Activated CD4-positive, alpha-beta T cell treated with anti-CD3 and anti-CD28 coated beads, Interleukin-10, Interleukin-2, amounts not matched to agents 100 ng/mL and 50 ng/mL, durations not matched to agents 16 hours and 8 hours (primary cell): Measurements from ENCODE around the gene STOML1.
A peak's percentile ranks its signal among the peaks of the same experiment; 100 is the strongest.

Experiments
- DNase-seq: peaks from one replicate; pipeline ENCODE4 v3.0.0-alpha.2; 2020

Gene STOML1

DNA sequence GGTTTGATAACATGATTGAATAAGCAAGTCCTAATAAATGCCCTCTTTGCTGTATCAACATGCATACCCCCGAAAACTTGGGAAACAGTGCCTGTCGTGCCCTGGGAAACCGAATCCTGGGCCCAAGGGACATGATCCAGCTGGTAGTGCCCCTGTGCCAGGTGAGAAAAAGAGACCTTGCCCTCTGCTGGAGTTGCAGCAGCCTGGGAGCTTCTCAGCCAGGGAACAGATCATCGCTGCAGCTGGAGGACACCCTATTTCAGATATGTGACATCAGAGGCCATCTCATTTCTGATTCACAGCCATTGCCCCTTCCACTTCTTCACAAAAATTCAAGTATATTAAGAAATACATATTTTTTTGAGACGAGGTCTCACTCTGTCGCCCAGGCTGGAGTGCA, 32.3 kb downstream of the STOML1 start:
- no peak for DNase-seq

- peak; percentile 58 for DNase-seq
Observed at GRCh38 chr15:73959012-73959581, 33.0 kb downstream of the STOML1 start.

GRCh38 chr15:73957785-73958184, 34.3 kb downstream of the STOML1 start:
- DNase-seq = no peak

DNA sequence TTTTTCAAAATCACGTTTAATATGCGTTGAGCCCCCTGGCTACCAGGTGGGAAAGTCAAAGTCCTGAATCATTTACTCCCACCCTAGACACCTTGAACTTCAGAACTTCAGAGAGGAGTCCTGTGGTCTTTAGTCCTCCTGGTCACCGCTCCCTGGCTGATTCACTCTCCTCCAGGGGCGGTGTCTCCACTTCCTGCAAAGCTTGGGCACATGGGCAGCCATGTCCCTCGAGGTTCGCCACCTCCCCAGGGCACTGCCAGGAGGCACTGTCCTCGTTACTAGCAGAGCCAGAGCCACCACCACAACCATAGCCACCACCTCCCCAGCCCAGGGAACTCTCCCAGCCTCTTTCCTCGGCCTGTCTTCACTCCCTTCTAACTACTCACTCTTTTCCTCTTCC, 34.8 kb downstream of the STOML1 start:
- DNase-seq = no peak

DNA sequence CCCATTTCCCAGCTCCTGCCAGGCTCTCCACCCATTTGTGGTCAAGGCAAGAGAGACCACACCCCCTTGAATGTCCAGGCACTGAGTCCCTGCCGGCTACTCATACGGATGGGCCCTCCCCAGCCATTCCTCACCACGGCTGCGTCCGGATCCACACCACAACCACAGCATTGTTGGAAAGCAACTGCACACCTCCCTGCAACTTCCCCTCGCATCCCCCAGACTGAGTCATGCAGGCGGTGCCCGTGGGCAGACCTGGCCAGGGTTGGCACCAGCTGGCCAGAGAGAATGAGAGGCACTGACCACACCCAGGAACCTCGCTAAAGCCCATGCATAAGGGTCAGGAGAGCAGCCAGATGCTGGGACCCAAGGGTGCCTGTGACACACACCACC, 35.4 kb downstream of the STOML1 start:
- DNase-seq = no peak

- DNase-seq = no peak
Observed at GRCh38 chr15:73955861-73956742, 36.0 kb downstream of the STOML1 start.

GRCh38 chr15:73955326-73955725, 36.8 kb downstream of the STOML1 start:
- no peak for DNase-seq

GRCh38 chr15:73954188-73955145, 37.6 kb downstream of the STOML1 start:
- no peak for DNase-seq

DNA sequence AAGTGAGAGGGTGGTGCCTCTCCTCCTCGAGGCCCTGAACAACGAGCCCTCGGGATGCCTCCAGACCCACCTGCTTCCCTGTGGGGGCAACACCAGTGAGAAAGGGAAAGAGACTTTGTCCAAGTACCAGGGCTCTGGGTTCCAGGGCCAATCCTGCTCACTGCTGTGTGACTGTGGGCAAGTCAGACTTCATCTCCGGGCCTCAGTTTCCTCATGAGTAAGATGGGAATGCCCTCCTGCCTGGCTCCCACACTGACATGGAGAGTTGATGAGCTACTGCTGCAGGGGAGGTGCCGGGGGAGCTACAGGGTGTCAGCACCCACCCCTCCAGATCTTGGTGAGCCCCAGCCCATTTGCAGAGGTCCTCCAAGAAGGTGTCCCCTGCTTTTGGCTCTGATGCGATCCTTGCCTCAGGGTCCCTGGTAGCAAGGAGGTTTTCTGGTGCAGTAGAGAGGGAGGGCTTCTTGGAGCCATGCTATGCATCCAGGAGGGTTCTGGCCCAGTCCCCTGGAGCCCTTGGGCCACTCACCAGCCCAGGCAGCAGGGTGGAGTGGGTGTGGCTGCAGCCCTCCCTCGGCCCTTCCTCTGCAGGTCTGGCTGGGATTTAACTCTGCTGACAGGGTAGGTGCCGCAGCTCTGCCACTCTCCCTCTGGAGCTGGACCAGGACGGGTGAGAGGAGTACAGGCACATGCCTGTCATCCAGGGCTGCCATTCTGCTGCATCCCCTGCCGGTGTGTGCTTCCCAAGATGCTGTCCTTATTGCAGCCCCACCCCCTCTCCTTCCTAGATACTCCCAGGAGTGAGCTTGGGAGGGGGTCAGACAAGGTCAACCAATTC, 39.0 kb downstream of the STOML1 start:
- no peak for DNase-seq

- no peak for DNase-seq
Observed at GRCh38 chr15:73952171-73952912, 39.8 kb downstream of the STOML1 start.

DNA sequence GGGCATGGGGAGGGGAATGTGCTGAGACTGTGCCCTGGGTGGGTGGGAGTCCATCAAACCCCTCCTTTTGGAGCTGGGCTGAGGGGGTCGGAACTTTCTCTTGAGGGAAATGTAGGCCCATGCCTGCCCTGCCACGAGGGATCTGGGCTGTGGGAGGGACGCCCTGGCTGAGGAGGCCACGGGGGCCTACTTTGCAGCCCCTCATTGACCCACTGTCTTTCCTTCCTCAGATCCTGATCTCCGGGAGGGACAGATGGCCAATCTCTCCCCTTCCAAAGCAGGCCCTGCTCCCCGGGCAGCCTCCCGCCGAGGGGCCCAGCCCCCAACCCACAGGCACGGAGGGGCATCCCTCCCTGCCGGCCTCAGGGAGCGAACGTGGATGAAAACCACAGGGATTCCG, 40.5 kb downstream of the STOML1 start:
- no peak for DNase-seq

GRCh38 chr15:73950831-73951561, 41.1 kb downstream of the STOML1 start:
- DNase-seq = peak; percentile 71

GRCh38 chr15:73950479-73950830, 41.6 kb downstream of the STOML1 start:
- DNase-seq = no peak

GRCh38 chr15:73949496-73949895, 42.6 kb downstream of the STOML1 start:
- DNase-seq = no peak

- DNase-seq = no peak
Observed at GRCh38 chr15:73948982-73949381, 43.1 kb downstream of the STOML1 start.

- DNase-seq = no peak
Observed at GRCh38 chr15:73948396-73948795, 43.7 kb downstream of the STOML1 start.

GRCh38 chr15:73947651-73948050, 44.4 kb downstream of the STOML1 start:
- no peak for DNase-seq

DNA sequence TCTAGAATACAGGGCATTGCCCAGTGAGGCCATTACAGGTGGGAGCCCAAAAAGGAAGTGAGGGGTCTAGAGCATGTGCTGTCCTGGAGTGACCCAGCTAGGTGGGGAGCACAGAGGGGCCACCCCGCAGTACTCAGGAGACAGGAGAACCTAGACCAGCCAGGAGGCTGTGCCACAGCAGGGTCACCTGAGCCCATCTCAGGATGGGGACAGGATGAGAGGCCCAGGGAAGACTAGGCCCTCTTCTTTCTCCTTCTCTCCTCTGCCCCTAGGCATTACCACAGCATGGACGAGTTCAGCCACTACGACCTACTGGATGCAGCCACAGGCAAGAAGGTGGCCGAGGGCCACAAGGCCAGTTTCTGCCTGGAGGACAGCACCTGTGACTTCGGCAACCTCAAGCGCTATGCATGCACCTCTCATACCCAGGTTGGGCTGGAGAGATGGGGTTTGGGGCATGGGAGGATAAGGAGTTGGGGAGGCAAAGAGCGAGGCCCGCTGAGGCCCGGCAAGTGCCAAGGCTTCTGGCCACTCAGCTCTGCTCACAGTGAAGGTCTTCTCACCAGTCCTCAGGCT, 45.2 kb downstream of the STOML1 start:
- no peak for DNase-seq

DNA sequence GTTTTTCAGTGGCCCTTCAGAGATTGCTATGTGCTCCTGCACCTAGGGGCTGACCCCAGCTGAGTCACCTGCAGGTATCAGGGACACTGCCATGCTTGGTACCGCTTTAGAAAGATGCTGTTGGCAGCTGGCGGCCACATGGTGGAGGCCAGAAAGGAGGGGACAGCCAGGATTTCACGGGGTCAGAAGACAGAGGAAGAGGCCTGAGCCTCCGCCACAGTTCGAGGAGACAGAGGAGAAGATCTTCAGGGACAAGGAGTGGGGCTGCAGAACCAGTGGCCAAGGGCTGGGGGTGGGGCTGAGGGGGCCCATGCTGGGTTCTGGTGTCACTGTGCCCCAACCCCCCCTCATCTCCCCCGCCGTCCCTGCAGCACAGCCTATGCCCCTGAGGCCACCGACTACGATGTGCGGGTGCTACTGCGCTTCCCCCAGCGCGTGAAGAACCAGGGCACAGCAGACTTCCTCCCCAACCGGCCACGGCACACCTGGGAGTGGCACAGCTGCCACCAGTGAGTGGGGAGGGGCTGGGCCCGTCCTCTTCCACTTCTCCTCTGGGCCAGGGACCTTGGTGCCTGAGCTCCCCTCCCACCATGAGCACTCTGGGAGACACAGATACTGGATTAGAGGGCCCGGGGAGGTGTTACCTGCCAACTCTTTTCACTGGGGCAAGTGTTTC, 45.9 kb downstream of the STOML1 start:
- no peak for DNase-seq

- DNase-seq = no peak
Observed at GRCh38 chr15:73945130-73945508, 47.0 kb downstream of the STOML1 start.
